Heart right ventricle (tissue), 16 donors: ENCODE data around the gene SOX30. TPM values are rescaled to one million over a fixed set of nuclear protein-coding genes. Genes with fewer than 3 reads are reported as not detected.

Experiments used
- ATAC-seq, 8 donors: fragments of 200-7000 bp; cut with Tn5 transposase; one replicate each; pipeline ENCODE4 v1.9.1; 2020; ENCODE audit warnings: mild to moderate bottlenecking in 8 of 8, moderate library complexity in 8 of 8, moderate number of reproducible peaks in 1 of 8
- DNase-seq, 2 donors: peaks; one replicate each; pipeline ENCODE4 v3.0.0-alpha.2; 2020
- H3K27ac ChIP-seq, 10 donors: fragments of 200-600 bp; sonication (generic) in 2 of 10; one replicate each; pipeline versions ENCODE4 v1.5.0 to v1.8.0; 2020 to 2022; ENCODE audit warnings: mild to moderate bottlenecking in 3 of 10
- H3K27me3 ChIP-seq, 7 donors: fragments of 200-600 bp; one replicate each; pipeline ENCODE4 v1.8.0; 2021 to 2022; ENCODE audit warnings: mild to moderate bottlenecking in 2 of 7
- H3K36me3 ChIP-seq, 9 donors: fragments of 200-600 bp; sonication (generic) in 1 of 9; one replicate each; pipeline versions ENCODE4 v1.5.0 to v1.8.0; 2020 to 2022; ENCODE audit warnings: mild to moderate bottlenecking in 2 of 9
- H3K4me1 ChIP-seq, 9 donors: fragments of 200-600 bp; sonication (generic) in 1 of 9; one replicate each; pipeline versions ENCODE4 v1.5.0 to v1.8.0; 2020 to 2022; ENCODE audit warnings: mild to moderate bottlenecking in 4 of 9
- H3K4me3 ChIP-seq, 10 donors: fragments of 200-600 bp; sonication (generic) in 2 of 10; one replicate each; pipeline versions ENCODE4 v1.5.0 to v1.8.0; 2020 to 2022; ENCODE audit warnings: mild to moderate bottlenecking in 7 of 10, moderate library complexity in 2 of 10
- H3K9me3 ChIP-seq, 11 donors: fragments of 200-600 bp in 10 of 11; sonication (generic) in 2 of 11; one replicate each; pipeline versions ENCODE4 v1.5.0 to v1.8.0; 2013 to 2022; ENCODE audit warnings: mild to moderate bottlenecking in 2 of 11, control low read depth in 1 of 11, moderate library complexity in 1 of 11
- WGBS, 2 donors: extraction: QIAGEN DNeasy Blood & Tissue Kit; methylation state at CpG; one replicate each; pipeline ENCODE4 v1.1.7; 2013; ENCODE audit warnings: inconsistent platforms in 1 of 2; 5-methylcytosine and 5-hydroxymethylcytosine counted together
- intact Hi-C, 10 donors: fragments of 100-400 bp; cut with DNase I; formaldehyde crosslinking; loops; one replicate each; pipeline versions ENCODE4 v1.11.1 to v1.14.2; 2022
- polyA plus RNA-seq, 2 donors: library from polyadenylated mRNA; stranded (reverse); fragments of 200-250 nt; gene quantifications; one replicate each; pipeline ENCODE4 v1.2.3, GENCODE V29; 2013
- total RNA-seq, 10 donors: library from RNA; stranded (reverse); fragmentation: NEBNext Ultra II Directional in 3 of 10; extraction: Animal tissue kit (Norgen Biotek cat#: 25700) in 3 of 10; gene quantifications; one replicate each; pipeline versions ENCODE4 v1.2.1 to v1.2.4, GENCODE V29; 2021 to 2023
- TF ChIP-seq, protein P1 (sequence below), 9 donors: fragments of 200-600 bp; sonication (generic) in 2 of 9; IDR thresholded peaks; one replicate each; pipeline versions ENCODE4 v1.5.0 to v1.8.0; 2021 to 2022; ENCODE audit warnings: antibody characterized with exemption in 9 of 9, mild to moderate bottlenecking in 5 of 9, moderate library complexity in 1 of 9
- donor health status: Arrhythmogenic right ventricular cardiomyopathy.
- donor health status: ischemic (EF 13 %, LVEDD 7.1; RV severe dilation, severe dysfunction).
- donor health status: healthy with polysubstance abuse.
- donor health status: DM: no; HTN: yes; CAD: no.
- donor health status: DM: no; HTN: no; CAD: no.
- donor health status: ischemic (EF 25% LVEDD 6.9; RV normal size, moderate dysfunction).
- donor health status: ischemic (EF 25% LVEDD 5.7; RV mildly dilated, moderate dysfunction).
- donor health status: healthy.
- donor health status: DM: yes; HTN: yes; CAD: no.
- donor health status: Ischemic cardiomyopathy.
- donor health status: ischemic (EF 35%, LVEDD 5.7; RV mildly dilated, moderate dysfunction).
- donor health status: nonischemic (EF 11% LVEDD 7.7; RV severe dilation, severe dysfunction).
- donor health status: DM: yes; HTN: yes; CAD: no.
- donor health status: PGD.
- donor health status: ischemic (EF 29% LVEDD 5.4; RV normal size, mild dysfunction).
- donor health status: nonischemic (EF 23%, LVEDD 6.1; RV moderate dilation, normal function).

The SOX30 gene
- total and polyA plus RNA-seq, 12 donors, result 0.04 to 0.21 (median 0.16) TPM; not detected in 4

DNA sequence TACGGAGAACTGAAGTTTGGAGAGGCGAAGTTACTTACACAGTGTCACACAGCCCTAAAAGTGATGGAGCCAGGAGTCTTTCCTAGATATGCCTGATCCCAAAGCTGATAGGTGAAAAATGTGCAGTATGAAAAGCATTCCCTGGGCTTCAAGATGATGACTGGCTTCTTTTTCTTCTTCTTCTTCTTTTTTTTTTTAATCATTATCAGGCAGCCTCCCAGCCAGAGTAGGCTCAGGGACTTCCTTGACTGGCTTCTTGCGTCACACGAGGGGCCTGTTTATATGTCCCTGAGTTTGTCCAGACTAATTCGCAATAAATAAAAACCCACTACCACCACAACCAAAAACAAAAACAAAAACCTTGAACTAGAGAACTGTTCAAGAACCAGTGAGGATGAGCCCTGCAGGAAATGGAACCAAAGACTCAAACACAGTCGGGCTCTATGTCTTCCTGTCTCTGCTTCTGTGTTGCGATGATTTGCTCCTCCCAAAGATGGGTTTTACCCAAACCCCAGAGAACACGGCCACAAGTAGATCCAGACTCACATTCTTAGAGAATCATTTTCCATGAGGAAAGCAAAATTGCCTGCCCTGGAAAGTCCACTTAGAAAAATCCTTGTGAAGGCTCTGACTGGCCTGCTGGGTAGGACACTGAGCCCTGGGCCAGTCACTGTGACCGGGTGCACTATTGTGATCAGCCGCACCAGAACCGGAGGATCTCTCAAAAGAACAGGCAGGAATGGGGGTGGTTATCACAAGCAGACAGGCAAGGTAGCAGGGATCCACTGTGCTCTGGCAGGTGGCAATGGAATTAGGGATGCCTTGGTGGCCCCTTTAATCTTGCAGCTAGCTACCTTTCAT is 38.6 kb downstream of the SOX30 start:
- no peaks in the 10 kb centered on the region for H3K27me3 ChIP-seq

DNA sequence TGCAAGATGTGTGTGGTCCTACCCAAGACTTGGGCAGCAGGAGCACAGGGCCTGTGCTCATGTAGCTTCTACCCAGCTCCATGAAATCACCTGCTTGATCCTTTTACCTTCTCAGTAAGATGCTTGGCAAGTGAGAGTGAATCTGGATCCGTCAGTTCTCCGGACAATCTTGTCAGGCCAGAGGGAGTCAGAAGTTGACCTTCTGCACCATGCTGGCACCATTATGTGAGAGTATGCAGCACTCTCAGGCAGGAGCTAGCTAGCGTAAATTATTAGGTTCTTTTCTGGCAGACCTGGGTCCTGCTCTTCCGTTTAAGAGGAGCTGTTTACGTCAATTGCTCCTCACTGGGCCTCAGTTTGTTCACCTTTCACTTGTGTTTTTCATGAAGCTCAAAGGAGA is 39.7 kb downstream of the SOX30 start:
- ATAC-seq (no peak), DNase-seq (no peak)
- no peaks in the 10 kb centered on the region for H3K27me3 ChIP-seq
- H3K27ac ChIP-seq, result no peak overlapping the region
- no peaks in the 10 kb centered on the region for H3K9me3 ChIP-seq
- 96 to 99% methylated on average over 5 of the region's 5 CpGs for WGBS, 2 donors
- no peaks in the 10 kb centered on the region for H3K36me3 ChIP-seq
- H3K4me3 ChIP-seq, result no peak overlapping the region
- H3K4me1 ChIP-seq, result peaks cover 0 to 37% (median 0%) of the 10 kb centered on the region in 9 donors
- TF ChIP-seq, protein P1, sequence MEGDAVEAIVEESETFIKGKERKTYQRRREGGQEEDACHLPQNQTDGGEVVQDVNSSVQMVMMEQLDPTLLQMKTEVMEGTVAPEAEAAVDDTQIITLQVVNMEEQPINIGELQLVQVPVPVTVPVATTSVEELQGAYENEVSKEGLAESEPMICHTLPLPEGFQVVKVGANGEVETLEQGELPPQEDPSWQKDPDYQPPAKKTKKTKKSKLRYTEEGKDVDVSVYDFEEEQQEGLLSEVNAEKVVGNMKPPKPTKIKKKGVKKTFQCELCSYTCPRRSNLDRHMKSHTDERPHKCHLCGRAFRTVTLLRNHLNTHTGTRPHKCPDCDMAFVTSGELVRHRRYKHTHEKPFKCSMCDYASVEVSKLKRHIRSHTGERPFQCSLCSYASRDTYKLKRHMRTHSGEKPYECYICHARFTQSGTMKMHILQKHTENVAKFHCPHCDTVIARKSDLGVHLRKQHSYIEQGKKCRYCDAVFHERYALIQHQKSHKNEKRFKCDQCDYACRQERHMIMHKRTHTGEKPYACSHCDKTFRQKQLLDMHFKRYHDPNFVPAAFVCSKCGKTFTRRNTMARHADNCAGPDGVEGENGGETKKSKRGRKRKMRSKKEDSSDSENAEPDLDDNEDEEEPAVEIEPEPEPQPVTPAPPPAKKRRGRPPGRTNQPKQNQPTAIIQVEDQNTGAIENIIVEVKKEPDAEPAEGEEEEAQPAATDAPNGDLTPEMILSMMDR (IDR thresholded peaks at IDR 0.05), result no peak
- intact Hi-C loops, result no loop called here

More for the DNA sequence above, 38.6 kb downstream of the SOX30 start:
- Histone ChIP-seq H3K27ac (peak overlapping the region in 1 of 10 donors; percentile 50), H3K9me3 (no peaks in the 10 kb centered on the region), H3K36me3 (no peaks in the 10 kb centered on the region), H3K4me1 (peaks cover 0 to 29% (median 0%) of the 10 kb centered on the region in 9 donors), H3K4me3 (no peak overlapping the region)
- ATAC-seq (no peak), DNase-seq (no peak)
- TF ChIP-seq, protein P1 (IDR thresholded peaks at IDR 0.05), result no peak
- intact Hi-C loops, result no loop called here
- 86 to 90% methylated on average over 11 of the region's 11 CpGs for WGBS, 2 donors

DNA sequence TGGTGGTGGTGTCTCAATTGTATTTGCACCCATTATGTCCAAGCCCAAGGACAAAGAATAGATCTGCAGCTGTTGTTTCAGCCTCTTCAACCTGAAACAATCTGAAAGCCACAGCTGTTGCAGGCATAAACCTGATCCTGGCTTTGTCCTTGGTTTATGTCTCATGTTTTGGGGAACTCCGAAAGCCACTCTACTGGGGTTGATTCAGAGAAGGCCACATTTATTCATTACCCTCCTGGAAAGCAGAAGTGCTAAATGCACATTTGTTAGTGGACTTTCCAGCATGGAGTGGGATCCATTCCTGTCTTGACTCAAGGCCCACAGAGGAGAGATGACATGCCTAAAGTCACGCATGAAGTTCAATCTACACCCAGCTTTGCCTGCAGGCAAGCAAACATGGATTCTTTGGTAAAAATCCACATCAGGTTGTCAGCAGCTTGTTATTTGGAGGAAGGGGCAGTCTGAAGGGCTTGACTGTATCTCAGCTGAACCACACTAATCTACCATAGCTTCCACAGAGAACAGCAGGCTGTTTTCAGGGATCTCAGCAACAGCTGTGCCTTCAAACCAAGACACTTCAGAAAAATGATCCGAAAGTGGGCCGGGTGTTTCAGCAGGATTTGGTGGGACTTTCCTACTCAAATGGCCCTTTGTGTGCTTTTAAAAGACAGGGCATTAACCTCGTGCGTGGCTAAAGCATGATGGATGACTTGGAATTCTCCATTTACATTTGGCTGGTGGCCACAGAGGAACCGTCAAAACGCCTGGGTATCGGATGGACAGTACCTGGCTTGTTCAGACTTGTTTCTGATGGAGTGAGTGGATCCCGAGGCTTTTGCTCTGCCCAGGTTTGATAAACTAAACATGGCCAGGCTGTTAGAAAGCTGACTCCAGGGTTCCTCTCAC is 40.4 kb downstream of the SOX30 start:
- WGBS, 2 donors, result 80 to 87% methylated on average over 10 of the region's 10 CpGs
- DNase-seq (no peak), ATAC-seq (peak in 1 of 8 donors; percentile 25)
- H3K27ac ChIP-seq, result no peak overlapping the region
- H3K27me3 ChIP-seq, result no peaks in the 10 kb centered on the region
- H3K9me3 ChIP-seq, result no peaks in the 10 kb centered on the region
- intact Hi-C loops, result no loop called here
- no peak overlapping the region for H3K4me3 ChIP-seq
- H3K36me3 ChIP-seq, result no peaks in the 10 kb centered on the region
- peaks cover 0 to 44% (median 0%) of the 10 kb centered on the region in 9 donors for H3K4me1 ChIP-seq
- TF ChIP-seq, protein P1 (IDR thresholded peaks at IDR 0.05), result no peak

DNA sequence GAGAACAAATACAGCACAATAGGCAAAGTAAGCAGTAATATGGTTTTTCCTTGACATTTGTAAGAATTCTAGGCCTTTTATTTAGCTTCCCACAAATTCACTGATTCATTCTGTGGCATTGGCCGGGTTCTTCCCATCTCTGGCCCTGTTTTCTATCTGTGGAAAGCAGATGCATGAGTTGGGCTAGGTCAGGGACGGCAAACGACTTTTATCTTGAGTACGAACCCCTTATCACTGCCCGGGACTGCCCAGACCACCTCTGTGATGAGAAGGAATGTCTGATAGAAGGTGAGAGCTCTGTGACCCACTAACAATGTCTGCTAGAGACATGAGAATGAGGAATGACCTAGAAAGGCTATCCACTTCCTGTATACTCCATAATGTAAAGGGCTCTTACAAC is 41.2 kb downstream of the SOX30 start:
- 59 to 61% methylated on average over 5 of the region's 5 CpGs for WGBS, 2 donors
- no peak overlapping the region for H3K27ac ChIP-seq
- ATAC-seq (no peak), DNase-seq (no peak)
- no peaks in the 10 kb centered on the region for H3K36me3 ChIP-seq
- TF ChIP-seq, protein P1 (IDR thresholded peaks at IDR 0.05), result no peak
- intact Hi-C loops, result no loop called here
- H3K9me3 ChIP-seq, result no peaks in the 10 kb centered on the region
- H3K4me3 ChIP-seq, result no peak overlapping the region
- peaks cover 0 to 44% (median 0%) of the 10 kb centered on the region in 9 donors for H3K4me1 ChIP-seq
- no peaks in the 10 kb centered on the region for H3K27me3 ChIP-seq
